GM19099 (cell line): ENCODE results near the gene HDAC6.

Experiments
- POLR2A ChIP-seq: IDR thresholded peaks from 3 replicates; pipeline ENCODE4 v1.6.1; 2011; ENCODE audit warnings: low read depth; ENCODE audit not compliant: insufficient read length; ENCODE audit errors: extremely low read depth

Gene HDAC6

DNA sequence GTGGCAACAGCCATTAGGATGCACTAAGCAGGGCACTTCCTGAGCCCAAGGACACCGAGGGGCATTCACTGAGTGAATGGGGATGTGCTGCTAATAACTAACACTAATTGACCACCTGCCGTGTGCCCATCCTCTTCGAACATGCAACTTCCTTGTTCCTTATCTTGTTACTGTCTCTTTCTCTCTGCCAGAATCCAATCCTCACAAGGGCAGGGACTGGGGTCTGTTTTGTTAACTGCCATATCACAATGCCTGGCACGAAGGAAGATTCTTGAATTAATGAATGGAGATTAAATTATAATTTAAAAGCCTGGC is 25.7 kb downstream of the HDAC6 start:
- no peak for TF ChIP-seq POLR2A

DNA sequence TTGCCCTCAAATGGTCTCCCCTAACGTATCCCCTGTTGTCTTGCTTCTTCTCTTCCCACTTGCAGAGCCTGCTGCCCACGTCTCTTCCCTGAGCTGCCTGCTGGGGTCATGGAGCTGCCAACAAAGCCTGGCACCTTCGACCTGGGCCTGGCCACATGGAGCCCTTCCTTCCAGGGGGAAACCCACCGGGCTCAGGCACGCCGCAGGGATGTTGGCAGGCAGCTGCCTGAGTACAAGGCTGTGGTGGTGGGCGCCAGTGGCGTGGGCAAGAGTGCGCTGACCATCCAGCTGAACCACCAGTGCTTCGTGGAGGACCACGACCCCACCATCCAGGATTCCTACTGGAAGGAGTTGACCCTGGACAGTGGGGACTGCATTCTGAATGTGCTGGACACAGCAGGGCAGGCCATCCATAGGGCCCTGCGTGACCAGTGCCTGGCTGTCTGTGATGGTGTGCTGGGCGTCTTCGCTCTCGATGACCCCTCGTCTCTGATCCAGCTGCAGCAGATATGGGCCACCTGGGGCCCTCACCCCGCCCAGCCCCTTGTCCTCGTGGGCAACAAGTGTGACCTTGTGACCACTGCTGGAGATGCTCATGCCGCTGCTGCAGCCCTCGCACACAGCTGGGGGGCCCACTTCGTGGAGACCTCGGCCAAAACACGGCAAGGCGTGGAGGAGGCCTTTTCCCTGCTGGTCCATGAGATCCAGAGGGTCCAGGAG is 27.3 kb downstream of the HDAC6 start:
- no peak for TF ChIP-seq POLR2A

GRCh38 chrX:48831136-48831908 is 29.5 kb downstream of the HDAC6 start:
- TF ChIP-seq POLR2A, result no peak

- TF ChIP-seq POLR2A, result no peak
Observed at GRCh38 chrX:48831909-48832291, 30.0 kb downstream of the HDAC6 start.

DNA sequence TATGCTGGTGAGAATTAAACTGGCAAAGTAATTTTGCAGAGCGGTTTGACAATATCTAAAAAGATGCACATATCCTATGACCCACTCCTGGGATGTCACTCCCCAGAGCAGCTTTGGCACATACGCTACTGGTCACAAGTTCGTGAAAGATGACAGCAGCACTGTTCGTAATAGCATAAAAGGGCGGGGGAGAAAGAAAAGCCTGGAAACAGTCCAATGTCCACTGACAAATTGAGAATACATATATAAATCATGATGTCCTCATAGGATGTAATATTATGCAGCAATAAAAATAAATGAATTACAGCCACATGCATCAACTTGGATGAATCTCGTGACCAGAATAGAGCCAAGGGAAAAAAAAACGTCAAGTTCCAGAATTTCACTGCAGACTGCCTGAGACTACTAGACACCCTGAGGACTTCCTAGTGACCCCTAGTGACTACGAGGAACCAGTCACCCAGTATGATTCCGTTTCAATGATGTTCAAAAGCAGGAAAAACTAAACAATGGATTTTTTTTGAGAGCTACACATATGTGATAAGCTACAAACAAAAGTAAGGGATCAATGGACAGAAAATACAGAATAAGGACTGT is 31.8 kb downstream of the HDAC6 start:
- TF ChIP-seq POLR2A, result no peak

DNA sequence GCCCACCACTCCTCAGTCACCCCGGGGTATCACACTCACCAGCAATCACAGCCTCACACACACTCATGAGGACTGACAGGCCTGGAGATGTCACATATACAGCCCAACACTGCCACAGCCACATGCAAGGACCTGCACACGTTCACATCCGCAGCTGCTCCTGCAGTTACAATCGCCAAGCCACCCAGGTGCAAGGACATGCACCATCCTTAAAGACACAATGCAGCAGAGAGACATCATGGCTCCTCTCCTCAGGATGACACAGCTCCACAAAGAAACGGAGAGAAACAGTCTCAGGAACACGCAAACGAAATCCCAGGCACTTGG is 32.5 kb downstream of the HDAC6 start:
- TF ChIP-seq POLR2A, result no peak

DNA sequence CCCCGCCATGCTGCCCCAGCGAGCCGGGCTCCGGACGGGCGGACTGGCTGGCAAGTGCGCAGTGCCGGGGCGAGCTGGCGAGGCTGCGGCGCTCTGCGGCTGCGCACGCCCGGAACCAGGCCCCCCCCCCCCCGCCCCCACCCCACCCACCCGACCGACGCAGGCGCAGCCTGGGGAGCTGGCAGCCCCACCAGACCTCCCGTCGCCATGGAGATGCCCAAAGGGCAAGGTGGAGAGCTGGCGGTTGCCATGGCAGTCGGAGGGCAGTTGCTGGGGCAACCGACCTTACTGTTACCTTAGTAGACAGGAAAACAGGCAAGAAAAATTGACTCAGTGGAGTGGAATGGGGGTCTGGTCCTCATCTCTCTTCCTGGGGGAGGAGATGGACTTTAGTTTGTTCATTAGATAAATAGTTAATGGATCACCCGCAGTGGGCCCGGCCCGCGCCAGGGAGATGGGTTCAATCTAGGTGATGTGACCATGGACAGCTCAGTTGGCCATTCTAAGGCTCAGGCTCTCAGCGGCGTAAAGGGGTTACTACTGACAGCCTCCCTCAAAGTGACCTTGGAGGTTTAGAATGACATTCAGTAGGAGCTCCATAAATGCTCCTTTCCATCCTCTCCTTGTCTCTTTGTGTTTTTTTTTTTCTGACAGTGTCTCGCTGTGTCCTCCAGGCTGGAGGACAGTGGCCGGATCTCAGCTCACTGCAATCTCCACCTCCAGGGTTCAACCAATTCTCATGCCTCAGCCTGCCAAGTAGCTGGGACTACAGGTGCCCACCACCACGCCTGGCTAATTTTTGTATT is 33.9 kb downstream of the HDAC6 start, which contains the start of gene PCSK1N:
TSS of gene PCSK1N (minus strand) at position 87 of the 806 bp plus-strand sequence. CDS start at position 9, 78 bp downstream.
- no peak for TF ChIP-seq POLR2A

- TF ChIP-seq POLR2A, result no peak
Observed at GRCh38 chrX:48839686-48840085, 37.8 kb downstream of the HDAC6 start.

GRCh38 chrX:48848847-48849246 is 47.0 kb downstream of the HDAC6 start:
- TF ChIP-seq POLR2A, result no peak

DNA sequence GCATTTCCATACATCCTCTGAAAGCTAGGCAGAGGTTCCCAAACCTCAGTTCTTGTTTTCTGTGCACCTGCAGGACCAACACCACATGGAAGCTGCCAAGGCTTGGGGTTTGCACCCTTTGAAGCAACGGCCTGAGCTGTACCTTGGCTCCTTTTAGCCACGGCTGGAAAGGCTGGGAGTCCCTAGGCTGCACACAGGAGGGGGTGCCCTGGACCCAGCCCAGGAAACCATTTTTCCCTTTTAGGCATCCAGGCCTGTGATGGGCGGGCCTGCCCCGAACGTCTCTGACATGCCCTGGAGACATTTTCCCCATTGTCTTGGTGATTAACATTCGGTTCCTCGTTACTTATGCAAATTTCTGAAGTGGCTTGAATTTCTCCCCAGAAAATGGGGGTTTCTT is 51.0 kb downstream of the HDAC6 start:
- no peak for TF ChIP-seq POLR2A

GRCh38 chrX:48854898-48855297 is 53.0 kb downstream of the HDAC6 start:
- no peak for TF ChIP-seq POLR2A

- TF ChIP-seq POLR2A, result no peak
Observed at GRCh38 chrX:48864210-48864609, 62.3 kb downstream of the HDAC6 start.
